Measurements from ENCODE around the gene LIMCH1. TPM values are rescaled to one million over a fixed set of nuclear protein-coding genes. Genes with fewer than 3 reads are reported as not detected.

Gene LIMCH1
- total RNA-seq, 1 donor from 2014 or later, result 87.2 TPM

DNA sequence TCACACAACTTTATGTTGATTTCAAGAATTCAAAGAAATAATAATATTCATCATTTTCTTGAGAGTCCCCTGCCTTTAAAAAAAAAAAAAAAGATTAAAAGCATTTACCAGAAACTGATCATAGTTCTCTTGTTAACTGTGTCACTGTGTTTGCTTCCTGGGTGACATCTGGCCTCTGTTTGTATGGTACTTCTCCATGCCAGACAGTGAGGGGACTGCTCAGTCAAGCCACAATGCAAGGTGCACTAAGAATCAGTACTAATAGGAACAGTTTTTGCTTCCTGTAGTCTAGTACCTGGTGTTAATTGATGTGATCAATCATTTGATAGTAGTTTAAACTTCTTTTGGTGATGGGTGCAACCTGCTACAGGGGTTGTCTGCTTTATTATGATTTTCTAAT, 133.0 kb downstream of the LIMCH1 start:
- H3K27me3 ChIP-seq (ENCODE audit: control insufficient read depth in 3 of 3, insufficient read depth in 3 of 3, low read length in 3 of 3), result no peaks in the 10 kb centered on the region
- H3K36me3 ChIP-seq (ENCODE audit: control insufficient read depth in 3 of 3, insufficient read depth in 3 of 3, low read length in 3 of 3), result peaks cover 19 to 61% (median 43%) of the 10 kb centered on the region in 3 donors
- no peaks in the 10 kb centered on the region for H3K9me3 ChIP-seq (ENCODE audit: control insufficient read depth in 3 of 3, low read length in 3 of 3)
- no peak overlapping the region for H3K4me3 ChIP-seq (ENCODE audit: low read length in 3 of 3)
- H3K9ac ChIP-seq (ENCODE audit: low read depth in 1 of 3, low read length in 3 of 3), result no peak overlapping the region
- H3K27ac ChIP-seq (ENCODE audit: low read depth, low read length), result no peak overlapping the region
- H3K4me1 ChIP-seq (ENCODE audit: control insufficient read depth in 3 of 3, insufficient read depth in 3 of 3, low read length in 3 of 3), result no peaks in the 10 kb centered on the region

DNA sequence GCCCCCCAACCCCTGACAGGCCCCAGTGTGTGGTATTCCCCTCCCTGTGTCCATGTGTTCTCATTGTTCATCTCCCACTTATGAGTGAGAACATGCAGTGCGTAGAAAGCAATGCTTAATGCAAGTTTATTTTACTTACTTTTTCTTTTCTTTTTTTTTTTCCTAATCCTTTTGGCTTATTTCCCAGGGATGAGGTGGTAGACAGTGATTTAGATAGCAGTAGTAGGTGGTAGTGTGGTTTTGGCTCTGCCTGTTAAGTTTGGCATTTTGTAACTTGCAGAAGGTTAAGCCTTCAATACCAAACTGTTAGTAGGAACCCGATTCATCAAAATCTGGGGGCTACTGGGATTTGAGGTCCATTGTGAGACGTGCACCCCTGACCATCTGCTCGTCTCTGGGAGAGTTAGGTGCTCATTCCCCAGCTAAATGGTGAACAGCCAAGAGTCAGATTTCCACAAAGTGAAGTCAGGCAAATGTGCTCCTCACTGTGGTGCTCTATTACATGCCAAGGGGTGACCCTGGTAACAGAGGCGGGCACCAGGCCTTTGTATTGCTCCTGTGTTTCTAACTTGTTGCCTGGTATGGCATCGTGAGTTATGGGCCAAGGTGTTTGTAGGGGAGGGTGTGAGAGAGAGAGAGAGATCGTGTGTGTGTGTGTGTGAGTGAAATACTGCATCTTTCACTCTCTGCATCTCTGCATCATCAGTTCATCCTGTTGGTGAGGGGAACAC, 140.3 kb downstream of the LIMCH1 start:
- no peak overlapping the region for H3K9ac ChIP-seq (ENCODE audit: low read depth in 1 of 3, low read length in 3 of 3)
- H3K9me3 ChIP-seq (ENCODE audit: control insufficient read depth in 3 of 3, low read length in 3 of 3), result no peaks in the 10 kb centered on the region
- no peak overlapping the region for H3K4me3 ChIP-seq (ENCODE audit: low read length in 3 of 3)
- peaks cover 18 to 65% (median 60%) of the 10 kb centered on the region in 3 donors for H3K36me3 ChIP-seq (ENCODE audit: control insufficient read depth in 3 of 3, insufficient read depth in 3 of 3, low read length in 3 of 3)
- H3K27me3 ChIP-seq (ENCODE audit: control insufficient read depth in 3 of 3, insufficient read depth in 3 of 3, low read length in 3 of 3), result no peaks in the 10 kb centered on the region
- no peaks in the 10 kb centered on the region for H3K4me1 ChIP-seq (ENCODE audit: control insufficient read depth in 3 of 3, insufficient read depth in 3 of 3, low read length in 3 of 3)
- no peak overlapping the region for H3K27ac ChIP-seq (ENCODE audit: low read depth, low read length)

DNA sequence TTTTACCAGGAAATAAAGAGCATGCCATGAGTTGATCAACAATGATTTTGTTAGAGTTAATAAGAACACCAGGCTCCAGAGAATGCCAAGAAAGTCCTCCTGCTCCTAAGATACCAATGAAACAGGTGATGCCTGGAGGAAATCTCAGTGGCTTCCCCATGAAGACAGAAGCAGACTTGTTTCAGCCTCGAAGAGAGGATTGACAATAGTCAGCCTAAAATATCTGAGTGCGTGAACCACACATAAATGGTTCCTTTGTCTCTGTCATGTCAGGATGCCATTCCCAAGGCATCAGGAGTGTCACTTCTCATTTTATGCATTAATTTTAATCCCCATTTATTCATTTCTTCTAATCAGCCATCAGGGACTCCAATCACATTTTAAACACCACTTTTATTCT, 141.0 kb downstream of the LIMCH1 start:
- no peak overlapping the region for H3K4me3 ChIP-seq (ENCODE audit: low read length in 3 of 3)
- H3K9me3 ChIP-seq (ENCODE audit: control insufficient read depth in 3 of 3, low read length in 3 of 3), result no peaks in the 10 kb centered on the region
- no peak overlapping the region for H3K9ac ChIP-seq (ENCODE audit: low read depth in 1 of 3, low read length in 3 of 3)
- peaks cover 14 to 65% (median 64%) of the 10 kb centered on the region in 3 donors for H3K36me3 ChIP-seq (ENCODE audit: control insufficient read depth in 3 of 3, insufficient read depth in 3 of 3, low read length in 3 of 3)
- H3K4me1 ChIP-seq (ENCODE audit: control insufficient read depth in 3 of 3, insufficient read depth in 3 of 3, low read length in 3 of 3), result no peaks in the 10 kb centered on the region
- H3K27me3 ChIP-seq (ENCODE audit: control insufficient read depth in 3 of 3, insufficient read depth in 3 of 3, low read length in 3 of 3), result no peaks in the 10 kb centered on the region
- H3K27ac ChIP-seq (ENCODE audit: low read depth, low read length), result no peak overlapping the region

DNA sequence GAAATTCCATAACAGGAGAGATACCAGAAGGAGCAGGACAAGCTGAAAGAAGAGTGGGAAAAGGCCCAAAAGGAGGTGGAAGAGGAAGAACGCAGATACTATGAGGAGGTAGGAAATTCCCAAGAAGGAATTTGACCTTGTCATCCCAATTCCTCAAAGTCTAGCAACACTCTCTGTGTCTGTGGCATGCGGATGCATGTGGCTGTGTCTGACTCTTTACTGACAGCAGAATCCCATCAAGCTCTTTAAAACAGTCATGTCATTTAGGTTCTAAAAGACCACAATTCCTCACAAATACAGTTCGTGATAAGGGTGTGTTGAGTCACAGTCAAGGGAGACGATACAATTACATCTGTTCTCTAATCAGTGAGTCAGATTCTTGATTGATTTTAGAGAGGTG, 142.0 kb downstream of the LIMCH1 start:
- no peak overlapping the region for H3K4me3 ChIP-seq (ENCODE audit: low read length in 3 of 3)
- H3K27me3 ChIP-seq (ENCODE audit: control insufficient read depth in 3 of 3, insufficient read depth in 3 of 3, low read length in 3 of 3), result no peaks in the 10 kb centered on the region
- no peak overlapping the region for H3K9ac ChIP-seq (ENCODE audit: low read depth in 1 of 3, low read length in 3 of 3)
- H3K36me3 ChIP-seq (ENCODE audit: control insufficient read depth in 3 of 3, insufficient read depth in 3 of 3, low read length in 3 of 3), result peaks cover 20 to 67% (median 66%) of the 10 kb centered on the region in 3 donors
- H3K9me3 ChIP-seq (ENCODE audit: control insufficient read depth in 3 of 3, low read length in 3 of 3), result no peaks in the 10 kb centered on the region
- no peaks in the 10 kb centered on the region for H3K4me1 ChIP-seq (ENCODE audit: control insufficient read depth in 3 of 3, insufficient read depth in 3 of 3, low read length in 3 of 3)
- H3K27ac ChIP-seq (ENCODE audit: low read depth, low read length), result no peak overlapping the region

DNA sequence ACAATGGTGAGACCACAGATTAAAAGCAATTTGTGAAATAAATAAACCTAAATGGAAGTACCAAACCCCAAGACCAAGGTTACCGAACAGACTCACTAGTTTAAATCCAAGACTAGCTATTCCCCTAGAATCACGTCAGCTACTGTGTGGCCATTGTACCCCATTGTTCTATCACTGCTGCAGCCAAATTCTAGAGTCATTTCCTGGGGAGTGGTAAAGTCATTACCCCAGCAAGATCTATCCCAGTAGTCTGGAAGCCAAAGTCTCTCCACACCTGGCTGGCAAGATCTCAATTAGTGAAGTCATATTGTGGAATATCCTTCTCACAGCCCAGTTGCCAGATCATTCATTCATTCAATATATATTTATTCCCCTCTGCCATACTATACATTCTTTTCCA, 143.1 kb downstream of the LIMCH1 start:
- H3K27me3 ChIP-seq (ENCODE audit: control insufficient read depth in 3 of 3, insufficient read depth in 3 of 3, low read length in 3 of 3), result no peaks in the 10 kb centered on the region
- no peak overlapping the region for H3K27ac ChIP-seq (ENCODE audit: low read depth, low read length)
- no peak overlapping the region for H3K4me3 ChIP-seq (ENCODE audit: low read length in 3 of 3)
- H3K36me3 ChIP-seq (ENCODE audit: control insufficient read depth in 3 of 3, insufficient read depth in 3 of 3, low read length in 3 of 3), result peaks cover 25 to 74% (median 73%) of the 10 kb centered on the region in 3 donors
- no peak overlapping the region for H3K9ac ChIP-seq (ENCODE audit: low read depth in 1 of 3, low read length in 3 of 3)
- H3K4me1 ChIP-seq (ENCODE audit: control insufficient read depth in 3 of 3, insufficient read depth in 3 of 3, low read length in 3 of 3), result no peaks in the 10 kb centered on the region
- no peaks in the 10 kb centered on the region for H3K9me3 ChIP-seq (ENCODE audit: control insufficient read depth in 3 of 3, low read length in 3 of 3)

DNA sequence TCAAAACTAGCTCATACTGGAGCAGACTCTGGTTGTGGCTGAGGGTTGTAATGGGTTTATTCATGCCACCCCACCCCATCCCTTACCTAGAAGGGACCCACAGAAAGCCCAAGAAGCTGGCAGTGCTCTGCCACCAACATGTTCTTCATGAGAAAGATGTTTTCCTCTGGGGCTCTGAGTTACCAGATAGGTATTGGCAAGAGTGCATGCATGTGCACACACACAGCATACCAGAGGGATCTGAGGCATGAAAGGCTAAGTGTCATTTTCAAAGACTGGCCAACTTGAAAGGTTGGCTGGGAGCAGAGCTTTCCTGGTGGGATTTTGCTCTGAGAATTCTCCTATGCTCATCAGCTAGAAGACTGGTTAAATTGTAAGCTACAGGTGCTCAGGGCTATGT, 145.4 kb downstream of the LIMCH1 start:
- no peaks in the 10 kb centered on the region for H3K9me3 ChIP-seq (ENCODE audit: control insufficient read depth in 3 of 3, low read length in 3 of 3)
- H3K27me3 ChIP-seq (ENCODE audit: control insufficient read depth in 3 of 3, insufficient read depth in 3 of 3, low read length in 3 of 3), result no peaks in the 10 kb centered on the region
- no peak overlapping the region for H3K4me3 ChIP-seq (ENCODE audit: low read length in 3 of 3)
- H3K27ac ChIP-seq (ENCODE audit: low read depth, low read length), result no peak overlapping the region
- no peak overlapping the region for H3K9ac ChIP-seq (ENCODE audit: low read depth in 1 of 3, low read length in 3 of 3)
- H3K36me3 ChIP-seq (ENCODE audit: control insufficient read depth in 3 of 3, insufficient read depth in 3 of 3, low read length in 3 of 3), result peaks cover 34 to 85% (median 79%) of the 10 kb centered on the region in 3 donors
- H3K4me1 ChIP-seq (ENCODE audit: control insufficient read depth in 3 of 3, insufficient read depth in 3 of 3, low read length in 3 of 3), result no peaks in the 10 kb centered on the region

DNA sequence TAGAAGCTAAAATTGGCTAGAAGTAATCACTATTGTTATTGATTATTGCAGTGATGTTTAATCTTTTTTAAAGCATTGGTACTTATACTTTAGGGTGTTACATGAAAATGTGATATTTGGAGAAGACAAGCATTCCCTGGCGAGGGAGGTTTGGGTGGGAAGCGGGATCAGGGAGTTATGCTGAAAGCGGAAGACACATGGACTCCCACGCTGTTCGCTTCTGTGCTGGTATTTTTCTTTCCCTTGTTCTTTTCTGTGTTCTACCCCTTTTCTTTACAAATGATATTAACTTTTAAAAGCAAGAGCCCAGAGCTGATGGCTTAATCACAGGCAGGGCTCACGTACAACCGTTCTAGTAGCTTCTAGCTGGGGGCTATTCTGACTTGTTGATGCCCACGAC, 148.9 kb downstream of the LIMCH1 start:
- Histone ChIP-seq H3K27me3 (ENCODE audit: control insufficient read depth in 3 of 3, insufficient read depth in 3 of 3, low read length in 3 of 3) (no peaks in the 10 kb centered on the region), H3K36me3 (ENCODE audit: control insufficient read depth in 3 of 3, insufficient read depth in 3 of 3, low read length in 3 of 3) (peaks cover 52 to 90% (median 79%) of the 10 kb centered on the region in 3 donors), H3K4me3 (ENCODE audit: low read length in 3 of 3) (no peak overlapping the region), H3K27ac (ENCODE audit: low read depth, low read length) (no peak overlapping the region), H3K4me1 (ENCODE audit: control insufficient read depth in 3 of 3, insufficient read depth in 3 of 3, low read length in 3 of 3) (no peaks in the 10 kb centered on the region), H3K9me3 (ENCODE audit: control insufficient read depth in 3 of 3, low read length in 3 of 3) (no peaks in the 10 kb centered on the region), H3K9ac (ENCODE audit: low read depth in 1 of 3, low read length in 3 of 3) (no peak overlapping the region)

DNA sequence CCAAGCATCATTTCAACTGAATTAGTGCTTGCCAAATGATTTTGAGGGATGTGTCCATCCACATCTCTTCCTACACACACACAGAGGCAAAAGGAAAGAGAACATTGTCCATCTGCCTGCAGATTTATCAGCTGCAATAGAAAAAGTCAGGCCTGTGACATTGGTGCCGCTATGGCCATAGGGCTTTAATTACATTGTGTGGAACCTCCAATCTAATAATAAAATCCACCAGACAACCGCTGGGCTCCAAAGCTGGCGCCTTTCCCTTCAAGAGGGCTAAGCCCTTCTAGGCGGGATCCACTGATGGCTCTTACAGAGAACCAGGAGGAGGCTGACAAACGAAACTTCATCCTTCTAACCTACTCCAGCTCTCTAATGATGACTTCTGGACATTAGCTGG, 150.0 kb downstream of the LIMCH1 start:
- H3K4me1 ChIP-seq (ENCODE audit: control insufficient read depth in 3 of 3, insufficient read depth in 3 of 3, low read length in 3 of 3), result no peaks in the 10 kb centered on the region
- H3K9ac ChIP-seq (ENCODE audit: low read depth in 1 of 3, low read length in 3 of 3), result no peak overlapping the region
- no peak overlapping the region for H3K4me3 ChIP-seq (ENCODE audit: low read length in 3 of 3)
- no peak overlapping the region for H3K27ac ChIP-seq (ENCODE audit: low read depth, low read length)
- H3K27me3 ChIP-seq (ENCODE audit: control insufficient read depth in 3 of 3, insufficient read depth in 3 of 3, low read length in 3 of 3), result no peaks in the 10 kb centered on the region
- peaks cover 51 to 91% (median 82%) of the 10 kb centered on the region in 3 donors for H3K36me3 ChIP-seq (ENCODE audit: control insufficient read depth in 3 of 3, insufficient read depth in 3 of 3, low read length in 3 of 3)
- H3K9me3 ChIP-seq (ENCODE audit: control insufficient read depth in 3 of 3, low read length in 3 of 3), result no peaks in the 10 kb centered on the region

DNA sequence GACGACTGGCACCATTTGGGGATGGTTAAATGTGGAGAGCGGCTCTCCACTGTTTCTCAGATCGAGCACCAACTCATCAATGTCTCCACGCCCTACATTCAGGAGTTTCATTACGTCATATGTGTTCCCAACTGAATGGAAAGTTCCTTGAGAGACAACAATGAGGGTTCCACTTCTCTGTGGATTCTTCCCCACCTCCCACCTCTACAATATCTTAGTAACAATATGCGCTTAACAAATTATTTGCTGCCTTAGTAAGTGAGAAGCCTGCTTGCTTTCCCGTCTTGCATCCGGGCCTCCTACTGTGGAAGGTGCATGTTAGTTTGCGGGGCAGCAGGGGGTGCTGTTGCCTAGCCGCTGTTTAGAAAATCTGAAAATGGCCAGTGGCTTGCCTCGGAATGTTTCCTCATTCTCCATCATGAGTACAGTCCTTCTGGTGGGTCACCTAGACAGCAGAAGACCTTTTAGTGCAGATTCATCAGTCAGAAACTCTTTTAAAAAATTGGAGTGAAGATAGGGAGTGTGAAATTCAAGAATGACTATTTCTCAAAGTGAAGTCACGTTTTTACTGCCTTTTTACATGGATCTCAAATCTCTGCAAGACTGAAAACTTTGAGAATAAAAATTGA, 154.9 kb downstream of the LIMCH1 start:
- Histone ChIP-seq H3K9me3 (ENCODE audit: control insufficient read depth in 3 of 3, low read length in 3 of 3) (no peaks in the 10 kb centered on the region), H3K9ac (ENCODE audit: low read depth in 1 of 3, low read length in 3 of 3) (no peak overlapping the region), H3K4me1 (ENCODE audit: control insufficient read depth in 3 of 3, insufficient read depth in 3 of 3, low read length in 3 of 3) (no peaks in the 10 kb centered on the region), H3K27me3 (ENCODE audit: control insufficient read depth in 3 of 3, insufficient read depth in 3 of 3, low read length in 3 of 3) (no peaks in the 10 kb centered on the region), H3K36me3 (ENCODE audit: control insufficient read depth in 3 of 3, insufficient read depth in 3 of 3, low read length in 3 of 3) (peaks cover 35 to 64% (median 54%) of the 10 kb centered on the region in 3 donors), H3K4me3 (ENCODE audit: low read length in 3 of 3) (no peak overlapping the region), H3K27ac (ENCODE audit: low read depth, low read length) (no peak overlapping the region)

DNA sequence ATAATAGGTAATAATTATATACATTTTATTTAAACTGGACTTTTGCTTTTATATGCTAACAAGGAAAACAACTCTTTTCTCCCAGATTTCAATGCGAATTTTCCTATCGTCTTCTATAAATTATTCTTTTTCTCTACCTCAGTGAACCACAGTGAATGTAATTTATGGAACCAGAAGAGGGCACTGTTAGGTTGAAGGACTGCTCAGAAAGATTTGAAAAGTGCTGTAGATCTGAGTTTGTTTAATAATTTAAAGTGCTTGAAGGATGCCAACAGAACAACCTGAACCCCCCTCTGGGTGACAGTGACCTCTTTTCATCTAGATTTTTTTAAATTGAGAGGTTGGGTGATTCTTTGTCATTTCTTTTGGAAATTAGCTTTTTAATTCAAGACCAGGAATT, 155.7 kb downstream of the LIMCH1 start:
- no peak overlapping the region for H3K9ac ChIP-seq (ENCODE audit: low read depth in 1 of 3, low read length in 3 of 3)
- H3K36me3 ChIP-seq (ENCODE audit: control insufficient read depth in 3 of 3, insufficient read depth in 3 of 3, low read length in 3 of 3), result peaks cover 32 to 64% (median 56%) of the 10 kb centered on the region in 3 donors
- no peaks in the 10 kb centered on the region for H3K27me3 ChIP-seq (ENCODE audit: control insufficient read depth in 3 of 3, insufficient read depth in 3 of 3, low read length in 3 of 3)
- H3K9me3 ChIP-seq (ENCODE audit: control insufficient read depth in 3 of 3, low read length in 3 of 3), result no peaks in the 10 kb centered on the region
- H3K4me1 ChIP-seq (ENCODE audit: control insufficient read depth in 3 of 3, insufficient read depth in 3 of 3, low read length in 3 of 3), result no peaks in the 10 kb centered on the region
- H3K27ac ChIP-seq (ENCODE audit: low read depth, low read length), result no peak overlapping the region
- H3K4me3 ChIP-seq (ENCODE audit: low read length in 3 of 3), result no peak overlapping the region

All from skeletal muscle tissue (tissue), 4 donors.